ENCODE measurements around the gene MATN4.

GRCh38 chr20:45309075-45309474 lies 976 bp upstream of the MATN4 start:
- TF ChIP-seq CTCF (IDR thresholded peaks at IDR 0.05; ENCODE audit: low read length) (no peak), EZH2 (IDR thresholded peaks at IDR 0.05; ENCODE audit: borderline replicate concordance, low read length) (no peak)
